Central memory CD8-positive, alpha-beta T cell (primary cell): ENCODE measurements around the gene USH1C.

Experiments used
- ATAC-seq: fragments of 150-1000 bp; cut with Tn5 transposase; replicated peaks from 2 replicates; pipeline ENCODE4 v1.10.0; 2022; ENCODE audit warnings: mild to moderate bottlenecking, moderate FRiP score, moderate number of reproducible peaks; ENCODE audit not compliant: poor library complexity, severe bottlenecking; ENCODE audit errors: extremely low read depth
- DNase-seq, 2 donors: peaks; one replicate each; pipeline ENCODE4 v3.0.0; 2021; ENCODE audit warnings: low spot score in 2 of 2
- H3K27ac Mint-ChIP-seq: one replicate; pipeline ENCODE4 v1.8.0; 2022; ENCODE audit warnings: low read depth, mild to moderate bottlenecking, moderate library complexity, mixed read lengths
- H3K27me3 Mint-ChIP-seq: one replicate; pipeline ENCODE4 v1.8.0; 2022; ENCODE audit warnings: mixed read lengths
- H3K36me3 Mint-ChIP-seq: one replicate; pipeline ENCODE4 v1.8.0; 2022; ENCODE audit warnings: mild to moderate bottlenecking, moderate library complexity, mixed read lengths; ENCODE audit not compliant: insufficient read depth
- H3K4me1 Mint-ChIP-seq: one replicate; pipeline ENCODE4 v1.8.0; 2022; ENCODE audit warnings: mixed read lengths
- H3K4me3 Mint-ChIP-seq: one replicate; pipeline ENCODE4 v1.8.0; 2022; ENCODE audit warnings: mild to moderate bottlenecking, moderate library complexity, mixed read lengths
- H3K9me3 Mint-ChIP-seq: one replicate; pipeline ENCODE4 v1.8.0; 2022; ENCODE audit warnings: mixed read lengths

The USH1C gene

DNA sequence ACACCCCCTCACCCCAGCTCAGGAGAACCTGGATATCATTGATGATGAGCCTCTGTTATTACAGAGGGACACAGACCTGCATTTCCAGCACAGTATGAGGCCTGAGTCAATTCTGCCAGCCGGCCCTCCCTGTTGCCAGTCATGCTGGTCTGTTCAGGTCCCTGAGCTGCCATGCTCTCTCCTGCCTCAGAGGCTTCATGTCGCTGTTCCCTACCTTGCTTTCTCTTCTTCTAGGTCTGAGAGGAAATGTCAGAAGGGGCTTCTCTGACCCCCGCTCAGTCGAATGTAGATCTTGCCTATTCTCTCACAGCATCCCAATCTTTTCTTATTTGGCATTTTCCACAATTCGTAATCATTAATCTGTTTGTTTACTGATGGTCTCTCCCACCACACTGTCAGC, 45.7 kb downstream of the USH1C start:
- H3K9me3 Mint-ChIP-seq: no peaks in the 10 kb centered on the region
- H3K36me3 Mint-ChIP-seq: no peaks in the 10 kb centered on the region
- peaks cover 11% of the 10 kb centered on the region for H3K27me3 Mint-ChIP-seq
- no peak for ATAC-seq
- H3K4me1 Mint-ChIP-seq: no peaks in the 10 kb centered on the region
- H3K4me3 Mint-ChIP-seq: no peak overlapping the region
- no peak overlapping the region for H3K27ac Mint-ChIP-seq
- no peak for DNase-seq

GRCh38 chr11:17498058-17498457, 46.2 kb downstream of the USH1C start:
- Mint-ChIP-seq H3K27me3 (peaks cover 11% of the 10 kb centered on the region), H3K27ac (no peak overlapping the region), H3K4me3 (no peak overlapping the region), H3K36me3 (no peaks in the 10 kb centered on the region), H3K4me1 (no peaks in the 10 kb centered on the region), H3K9me3 (no peaks in the 10 kb centered on the region)
- DNase-seq: no peak
- no peak for ATAC-seq

DNA sequence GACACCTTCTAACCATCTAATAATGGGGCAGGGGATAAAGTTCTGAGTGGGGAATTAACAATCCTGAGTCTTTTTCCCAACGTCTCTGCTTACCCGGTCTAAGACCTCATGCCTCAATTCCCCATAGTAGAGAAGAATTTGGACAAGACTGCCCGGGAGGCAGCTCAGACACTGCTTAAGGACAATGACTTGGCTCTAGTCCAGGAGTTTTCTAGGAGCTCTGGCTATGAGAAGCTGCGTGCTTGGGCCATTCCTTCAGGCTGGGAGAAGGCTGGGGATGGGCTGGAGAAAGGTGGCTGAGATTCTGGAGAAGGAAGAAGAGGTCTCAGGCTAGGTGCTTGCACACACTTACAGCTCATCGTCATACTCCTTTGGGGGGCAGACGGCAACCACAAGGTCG, 47.8 kb downstream of the USH1C start:
- no peak overlapping the region for H3K4me3 Mint-ChIP-seq
- no peaks in the 10 kb centered on the region for H3K36me3 Mint-ChIP-seq
- ATAC-seq: no peak
- no peak overlapping the region for H3K27ac Mint-ChIP-seq
- no peaks in the 10 kb centered on the region for H3K4me1 Mint-ChIP-seq
- no peak for DNase-seq
- H3K9me3 Mint-ChIP-seq: no peaks in the 10 kb centered on the region
- H3K27me3 Mint-ChIP-seq: peaks cover 15% of the 10 kb centered on the region

GRCh38 chr11:17494019-17494418, 50.2 kb downstream of the USH1C start:
- Mint-ChIP-seq H3K9me3 (no peaks in the 10 kb centered on the region), H3K27ac (no peak overlapping the region), H3K27me3 (peaks cover 30% of the 10 kb centered on the region), H3K36me3 (no peaks in the 10 kb centered on the region), H3K4me1 (no peaks in the 10 kb centered on the region), H3K4me3 (no peak overlapping the region)
- no peak for ATAC-seq
- DNase-seq: no peak

- no peak overlapping the region for H3K4me3 Mint-ChIP-seq
- no peaks in the 10 kb centered on the region for H3K9me3 Mint-ChIP-seq
- no peaks in the 10 kb centered on the region for H3K36me3 Mint-ChIP-seq
- H3K27me3 Mint-ChIP-seq: peaks cover 50% of the 10 kb centered on the region
- ATAC-seq (no peak), DNase-seq (no peak)
- no peak overlapping the region for H3K27ac Mint-ChIP-seq
- H3K4me1 Mint-ChIP-seq: no peaks in the 10 kb centered on the region
These were observed 53.3 kb downstream of the USH1C start for GRCh38 chr11:17490938-17491337.

DNA sequence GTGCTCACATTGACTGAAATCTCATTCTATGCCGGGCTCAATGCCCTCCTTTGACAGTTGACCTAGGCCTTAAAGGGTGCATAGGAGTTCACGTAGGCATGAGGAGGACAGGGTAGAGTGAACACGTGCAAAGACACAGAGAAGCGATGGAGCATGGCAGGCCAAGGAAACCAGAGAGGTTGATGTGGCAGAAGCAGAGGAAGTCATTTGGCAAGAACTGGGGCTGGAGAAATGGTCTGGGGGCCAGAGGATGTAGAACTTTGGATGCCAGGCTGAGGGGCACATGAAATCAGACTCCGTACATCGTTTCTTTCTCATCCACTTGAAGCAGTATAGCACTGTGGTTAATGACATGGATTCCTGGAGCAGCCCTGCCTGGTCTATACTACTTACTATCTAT, 54.0 kb downstream of the USH1C start:
- H3K4me1 Mint-ChIP-seq: no peaks in the 10 kb centered on the region
- H3K27ac Mint-ChIP-seq: no peak overlapping the region
- no peak for ATAC-seq
- peaks cover 50% of the 10 kb centered on the region for H3K27me3 Mint-ChIP-seq
- DNase-seq: no peak
- H3K9me3 Mint-ChIP-seq: no peaks in the 10 kb centered on the region
- no peaks in the 10 kb centered on the region for H3K36me3 Mint-ChIP-seq
- no peak overlapping the region for H3K4me3 Mint-ChIP-seq

DNA sequence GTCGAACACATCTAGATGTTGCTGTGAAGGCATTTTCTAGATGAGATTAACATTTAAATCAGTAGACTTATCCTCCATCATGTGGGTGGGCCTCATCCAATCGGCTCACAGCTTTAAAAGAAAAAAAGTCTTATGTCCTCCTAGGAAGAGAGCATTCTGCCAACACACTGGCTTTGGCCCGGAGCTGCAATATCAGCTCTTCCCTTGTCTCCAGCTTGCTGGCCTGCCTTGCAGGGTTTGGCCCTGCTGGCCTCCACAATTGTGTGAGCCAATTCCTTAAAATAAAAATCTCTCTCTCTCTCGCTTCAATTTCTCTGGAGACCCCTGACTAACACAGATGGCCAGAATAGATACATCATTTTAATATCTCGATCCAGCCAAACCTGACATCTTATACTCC, 54.5 kb downstream of the USH1C start:
- Mint-ChIP-seq H3K9me3 (no peaks in the 10 kb centered on the region), H3K27ac (no peak overlapping the region)
- ATAC-seq: no peak

GRCh38 chr11:17488563-17488962, 55.7 kb downstream of the USH1C start:
- no peaks in the 10 kb centered on the region for H3K36me3 Mint-ChIP-seq
- ATAC-seq (no peak), DNase-seq (no peak)
- peaks cover 57% of the 10 kb centered on the region for H3K27me3 Mint-ChIP-seq
- H3K4me3 Mint-ChIP-seq: no peak overlapping the region
- H3K4me1 Mint-ChIP-seq: no peaks in the 10 kb centered on the region
- H3K27ac Mint-ChIP-seq: no peak overlapping the region
- peaks cover 3% of the 10 kb centered on the region for H3K9me3 Mint-ChIP-seq

More for the DNA sequence above, 54.5 kb downstream of the USH1C start:
- Mint-ChIP-seq H3K4me1 (no peaks in the 10 kb centered on the region), H3K36me3 (no peaks in the 10 kb centered on the region), H3K4me3 (no peak overlapping the region), H3K27me3 (peaks cover 50% of the 10 kb centered on the region)
- no peak for DNase-seq

GRCh38 chr11:17486646-17487045, 57.6 kb downstream of the USH1C start:
- Mint-ChIP-seq H3K4me3 (no peak overlapping the region), H3K9me3 (peaks cover 5% of the 10 kb centered on the region), H3K36me3 (no peaks in the 10 kb centered on the region), H3K27ac (no peak overlapping the region), H3K4me1 (no peaks in the 10 kb centered on the region), H3K27me3 (peaks cover 57% of the 10 kb centered on the region)
- DNase-seq (no peak), ATAC-seq (no peak)

GRCh38 chr11:17483505-17483904, 60.7 kb downstream of the USH1C start:
- no peak overlapping the region for H3K4me3 Mint-ChIP-seq
- H3K4me1 Mint-ChIP-seq: no peaks in the 10 kb centered on the region
- H3K9me3 Mint-ChIP-seq: peaks cover 5% of the 10 kb centered on the region
- H3K27me3 Mint-ChIP-seq: peaks cover 36% of the 10 kb centered on the region
- DNase-seq (no peak), ATAC-seq (no peak)
- H3K36me3 Mint-ChIP-seq: no peaks in the 10 kb centered on the region
- no peak overlapping the region for H3K27ac Mint-ChIP-seq

GRCh38 chr11:17481905-17482304, 62.3 kb downstream of the USH1C start:
- Mint-ChIP-seq H3K27ac (no peak overlapping the region), H3K4me1 (no peaks in the 10 kb centered on the region), H3K4me3 (no peak overlapping the region), H3K36me3 (no peaks in the 10 kb centered on the region), H3K9me3 (peaks cover 5% of the 10 kb centered on the region), H3K27me3 (peaks cover 34% of the 10 kb centered on the region)
- ATAC-seq: no peak
- DNase-seq: no peak

- ATAC-seq (no peak), DNase-seq (no peak)
- no peaks in the 10 kb centered on the region for H3K4me1 Mint-ChIP-seq
- H3K27me3 Mint-ChIP-seq: peaks cover 58% of the 10 kb centered on the region
- no peaks in the 10 kb centered on the region for H3K36me3 Mint-ChIP-seq
- H3K27ac Mint-ChIP-seq: no peak overlapping the region
- no peak overlapping the region for H3K4me3 Mint-ChIP-seq
- peaks cover 5% of the 10 kb centered on the region for H3K9me3 Mint-ChIP-seq
These were observed 64.7 kb downstream of the USH1C start for GRCh38 chr11:17479284-17480214.

DNA sequence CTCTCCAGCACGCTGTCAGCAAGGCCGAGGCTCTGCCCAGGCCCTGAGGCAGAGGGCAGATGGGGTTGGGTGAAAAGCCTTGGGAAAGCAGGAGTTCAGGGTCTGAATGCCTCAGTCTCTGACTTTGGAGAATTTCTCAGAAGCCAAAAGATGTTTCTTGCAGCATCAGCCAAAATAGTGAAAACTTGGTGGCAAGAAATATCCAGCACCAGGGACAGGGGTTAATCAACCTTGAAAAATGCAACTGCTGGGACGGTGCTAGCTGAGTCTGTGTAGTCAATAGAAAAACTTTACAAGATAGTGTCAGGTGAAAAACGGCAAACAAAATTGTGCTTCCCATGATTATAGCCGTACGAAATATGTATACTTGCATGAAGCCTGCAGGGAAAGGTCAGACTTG, 66.1 kb downstream of the USH1C start:
- Mint-ChIP-seq H3K4me1 (no peaks in the 10 kb centered on the region), H3K27ac (no peak overlapping the region), H3K9me3 (no peaks in the 10 kb centered on the region), H3K36me3 (no peaks in the 10 kb centered on the region), H3K27me3 (peaks cover 62% of the 10 kb centered on the region), H3K4me3 (no peak overlapping the region)
- DNase-seq: no peak
- ATAC-seq: no peak
